Measurements from ENCODE around the gene DHODH. TPM values are rescaled to one million over a fixed set of nuclear protein-coding genes. Genes with fewer than 3 reads are reported as not detected.
"Not testable (repeated sequence)": the region's sequence is repeated elsewhere in the genome, so short reads cannot be mapped to it uniquely, and the experiment has no call there.

The DHODH gene
- total RNA-seq, 2 donors from 2014 or later, result 4.3 to 9.4 TPM

DNA sequence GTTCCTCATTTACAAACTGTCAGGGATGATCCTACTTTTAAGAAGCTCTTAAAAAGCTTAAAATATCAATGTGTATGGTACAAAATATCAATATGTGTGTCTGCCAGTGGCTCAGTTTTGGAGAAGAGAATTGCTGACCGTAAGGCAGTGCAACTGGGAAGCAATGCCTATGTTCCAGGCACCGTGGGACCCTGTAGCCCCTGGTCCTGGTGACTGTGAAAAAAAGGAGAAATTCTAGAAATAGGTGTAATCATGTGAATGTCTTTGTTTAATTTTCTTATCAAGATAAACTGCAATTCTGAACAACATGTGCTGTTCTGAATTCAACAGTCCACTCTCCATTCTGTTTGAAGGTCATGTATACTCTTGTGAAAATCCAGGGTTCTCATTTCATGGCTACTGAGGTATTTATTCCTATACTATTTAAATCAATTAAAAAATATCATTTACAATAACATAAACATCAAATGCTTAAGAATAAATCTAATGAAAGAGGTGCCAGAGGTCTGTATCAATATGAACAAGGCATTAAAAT is 36.3 kb downstream of the DHODH start:
- Histone ChIP-seq H3K27me3 (no peaks in the 10 kb centered on the region), H3K27ac (no peak overlapping the region), H3K9ac (ENCODE audit: low read depth in 2 of 2, low read length in 2 of 2) (no peak overlapping the region), H3K4me3 (no peak overlapping the region), H3K36me3 (no peaks in the 10 kb centered on the region), H3K9me3 (no peaks in the 10 kb centered on the region), H3K4me1 (no peaks in the 10 kb centered on the region)
- no peak for DNase-seq
- intact Hi-C loops (cut with DNase I), result no loop called here
- TF ChIP-seq, protein P1, sequence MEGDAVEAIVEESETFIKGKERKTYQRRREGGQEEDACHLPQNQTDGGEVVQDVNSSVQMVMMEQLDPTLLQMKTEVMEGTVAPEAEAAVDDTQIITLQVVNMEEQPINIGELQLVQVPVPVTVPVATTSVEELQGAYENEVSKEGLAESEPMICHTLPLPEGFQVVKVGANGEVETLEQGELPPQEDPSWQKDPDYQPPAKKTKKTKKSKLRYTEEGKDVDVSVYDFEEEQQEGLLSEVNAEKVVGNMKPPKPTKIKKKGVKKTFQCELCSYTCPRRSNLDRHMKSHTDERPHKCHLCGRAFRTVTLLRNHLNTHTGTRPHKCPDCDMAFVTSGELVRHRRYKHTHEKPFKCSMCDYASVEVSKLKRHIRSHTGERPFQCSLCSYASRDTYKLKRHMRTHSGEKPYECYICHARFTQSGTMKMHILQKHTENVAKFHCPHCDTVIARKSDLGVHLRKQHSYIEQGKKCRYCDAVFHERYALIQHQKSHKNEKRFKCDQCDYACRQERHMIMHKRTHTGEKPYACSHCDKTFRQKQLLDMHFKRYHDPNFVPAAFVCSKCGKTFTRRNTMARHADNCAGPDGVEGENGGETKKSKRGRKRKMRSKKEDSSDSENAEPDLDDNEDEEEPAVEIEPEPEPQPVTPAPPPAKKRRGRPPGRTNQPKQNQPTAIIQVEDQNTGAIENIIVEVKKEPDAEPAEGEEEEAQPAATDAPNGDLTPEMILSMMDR (IDR thresholded peaks at IDR 0.05), result no peak

DNA sequence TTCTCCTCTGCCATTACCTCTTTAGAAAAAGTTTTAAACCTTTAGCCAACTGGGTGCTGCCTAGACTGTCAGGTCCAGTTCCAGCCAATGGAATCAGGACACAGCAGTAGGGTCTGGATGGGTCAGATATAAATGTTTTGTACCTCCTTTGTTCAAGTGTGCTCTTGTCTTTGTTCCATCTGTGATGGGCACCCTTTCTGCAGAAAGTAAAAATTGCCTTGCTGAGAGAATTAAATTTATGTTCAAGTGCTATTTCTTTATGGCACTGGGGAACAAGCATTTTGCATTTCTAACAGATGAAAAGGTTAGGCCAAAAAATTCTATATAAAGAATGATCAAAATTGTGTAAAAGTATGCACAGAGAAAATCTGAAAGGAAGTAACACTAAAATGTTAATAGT is 40.6 kb downstream of the DHODH start:
- H3K27ac ChIP-seq, result no peak overlapping the region

DNA sequence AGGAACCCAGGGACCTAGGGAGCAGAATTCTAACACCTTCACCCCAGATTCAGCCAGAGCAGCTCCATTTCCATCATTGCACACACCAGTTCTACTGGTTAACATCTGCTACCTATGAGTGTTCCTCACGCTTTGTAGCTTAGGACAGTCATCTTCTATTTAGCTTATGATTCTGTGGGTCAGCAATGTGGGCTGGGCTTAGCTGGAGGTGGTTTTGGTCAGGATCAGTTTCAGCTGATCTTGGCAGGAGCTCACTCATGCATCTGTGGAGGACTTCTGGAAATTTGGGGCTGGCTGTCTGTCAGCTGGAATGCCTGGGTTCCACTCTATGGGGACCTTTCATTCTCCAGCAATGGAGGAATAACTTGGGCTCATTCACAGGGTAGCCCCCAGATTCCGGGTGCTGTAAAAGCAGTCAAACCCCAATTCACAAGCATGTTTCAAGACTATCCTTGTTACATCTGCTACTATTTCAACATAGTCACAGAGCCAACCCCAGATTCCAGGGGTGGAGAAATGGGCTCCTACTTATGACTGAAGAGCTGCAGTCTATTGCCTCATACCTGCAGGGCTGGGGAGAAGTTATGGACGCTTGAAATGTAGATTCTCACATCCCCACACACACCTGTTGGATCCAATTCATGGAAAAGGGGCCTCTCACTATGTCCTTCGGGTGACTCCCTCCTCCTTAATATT is 42.4 kb downstream of the DHODH start:
- H3K27me3 ChIP-seq, result no peaks in the 10 kb centered on the region
- H3K9me3 ChIP-seq, result no peaks in the 10 kb centered on the region
- no peaks in the 10 kb centered on the region for H3K4me1 ChIP-seq
- no peak overlapping the region for H3K4me3 ChIP-seq
- no peaks in the 10 kb centered on the region for H3K36me3 ChIP-seq
- intact Hi-C loops (cut with DNase I), result no loop called here
- TF ChIP-seq, protein P1 (IDR thresholded peaks at IDR 0.05), result no peak
- H3K9ac ChIP-seq (ENCODE audit: low read depth in 2 of 2, low read length in 2 of 2), result no peak overlapping the region
- no peak overlapping the region for H3K27ac ChIP-seq
- DNase-seq, result no peak

More for the DNA sequence above, 40.6 kb downstream of the DHODH start:
- H3K9me3 ChIP-seq, result no peaks in the 10 kb centered on the region
- no peaks in the 10 kb centered on the region for H3K36me3 ChIP-seq
- H3K4me3 ChIP-seq, result no peak overlapping the region
- no peaks in the 10 kb centered on the region for H3K27me3 ChIP-seq
- intact Hi-C loops (cut with DNase I), result no loop called here
- H3K9ac ChIP-seq (ENCODE audit: low read depth in 2 of 2, low read length in 2 of 2), result no peak overlapping the region
- TF ChIP-seq, protein P1 (IDR thresholded peaks at IDR 0.05), result no peak
- no peak for DNase-seq
- no peaks in the 10 kb centered on the region for H3K4me1 ChIP-seq

DNA sequence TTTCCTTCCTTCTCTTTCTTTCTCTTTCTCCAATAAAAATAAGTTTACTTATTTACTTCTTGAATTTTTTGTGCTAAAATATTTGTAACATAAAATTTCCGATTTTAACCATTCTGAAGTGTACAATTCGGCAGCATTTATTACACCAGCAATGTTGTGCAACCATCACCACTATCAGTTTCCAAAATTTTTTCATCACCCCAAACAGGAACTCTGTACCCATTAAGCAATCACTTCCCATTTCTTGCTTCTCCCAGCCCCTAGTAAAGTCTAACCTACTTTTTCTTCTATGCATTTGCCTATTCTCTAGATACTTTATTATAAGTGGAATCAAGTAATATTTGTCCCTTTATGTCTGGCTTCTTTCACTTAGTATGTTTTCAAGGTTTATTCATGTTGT is 43.3 kb downstream of the DHODH start:
- intact Hi-C loops (cut with DNase I), result no loop called here
- H3K27me3 ChIP-seq, result no peaks in the 10 kb centered on the region
- no peaks in the 10 kb centered on the region for H3K4me1 ChIP-seq
- no peak overlapping the region for H3K27ac ChIP-seq
- no peaks in the 10 kb centered on the region for H3K9me3 ChIP-seq
- DNase-seq, result no peak
- no peak overlapping the region for H3K4me3 ChIP-seq
- no peak overlapping the region for H3K9ac ChIP-seq (ENCODE audit: low read depth in 2 of 2, low read length in 2 of 2)
- no peaks in the 10 kb centered on the region for H3K36me3 ChIP-seq
- TF ChIP-seq, protein P1 (IDR thresholded peaks at IDR 0.05), result no peak

DNA sequence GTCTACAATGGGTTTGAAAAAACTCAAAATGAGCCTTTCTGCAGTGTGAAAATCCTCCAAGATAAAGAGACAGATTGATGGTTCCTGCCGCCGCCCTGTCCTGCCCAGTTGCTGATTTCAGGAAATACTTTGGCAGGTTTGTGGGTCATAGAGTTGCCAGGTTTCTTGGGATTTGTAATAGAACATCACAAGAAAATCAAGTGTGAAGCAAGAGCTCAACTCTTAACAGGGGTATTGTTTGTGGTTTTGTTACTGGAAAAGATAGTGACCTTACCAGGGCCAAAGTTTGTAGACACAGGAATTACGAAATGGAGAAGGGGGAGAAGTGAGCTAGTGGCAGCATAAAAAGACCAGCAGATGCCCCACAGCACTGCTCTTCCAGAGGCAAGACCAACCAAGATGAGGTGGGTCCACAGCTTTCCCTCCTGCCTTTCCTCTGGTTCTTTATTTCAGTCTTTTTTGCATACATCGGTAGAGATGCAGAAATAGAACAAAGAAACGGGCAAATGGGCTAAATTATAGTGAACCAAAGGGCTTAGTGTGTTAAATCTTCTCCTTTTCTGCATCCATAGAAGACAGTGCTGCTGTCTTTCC is 45.8 kb downstream of the DHODH start, which contains the start of gene HP:
HP (plus strand) TSS at position 252 of the 594 bp plus-strand sequence; CDS start at position 400, 148 bp downstream.
- intact Hi-C loops (cut with DNase I); DNase-seq; H3K27me3 ChIP-seq; H3K4me3 ChIP-seq; H3K9me3 ChIP-seq; H3K27ac ChIP-seq; H3K9ac ChIP-seq (ENCODE audit: low read depth in 2 of 2, low read length in 2 of 2); H3K4me1 ChIP-seq; H3K36me3 ChIP-seq: not testable (repeated sequence)

DNA sequence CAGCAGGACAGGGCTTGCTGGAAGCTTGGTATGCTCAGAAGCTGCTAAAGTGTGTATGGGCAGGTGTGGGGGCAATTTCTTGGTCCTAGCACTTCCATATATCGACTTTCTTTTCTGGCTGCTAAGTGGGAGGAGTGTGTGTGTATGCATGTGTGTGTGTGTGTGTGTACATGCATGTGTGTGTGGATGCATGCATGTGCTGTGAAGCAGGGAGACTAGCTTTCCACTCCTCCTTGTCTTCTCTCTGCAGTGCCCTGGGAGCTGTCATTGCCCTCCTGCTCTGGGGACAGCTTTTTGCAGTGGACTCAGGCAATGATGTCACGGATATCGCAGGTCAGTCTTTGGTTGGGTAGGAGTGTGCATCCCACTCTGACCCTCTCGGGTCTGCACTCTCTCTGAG is 47.4 kb downstream of the DHODH start:
- DNase-seq, result no peak
- Histone ChIP-seq H3K27me3 (no peaks in the 10 kb centered on the region), H3K9ac (ENCODE audit: low read depth in 2 of 2, low read length in 2 of 2) (no peak overlapping the region), H3K9me3 (no peaks in the 10 kb centered on the region), H3K4me1 (no peaks in the 10 kb centered on the region), H3K4me3 (no peak overlapping the region), H3K27ac (no peak overlapping the region), H3K36me3 (no peaks in the 10 kb centered on the region)
- TF ChIP-seq, protein P1 (IDR thresholded peaks at IDR 0.05), result no peak
- intact Hi-C loops (cut with DNase I), result no loop called here

DNA sequence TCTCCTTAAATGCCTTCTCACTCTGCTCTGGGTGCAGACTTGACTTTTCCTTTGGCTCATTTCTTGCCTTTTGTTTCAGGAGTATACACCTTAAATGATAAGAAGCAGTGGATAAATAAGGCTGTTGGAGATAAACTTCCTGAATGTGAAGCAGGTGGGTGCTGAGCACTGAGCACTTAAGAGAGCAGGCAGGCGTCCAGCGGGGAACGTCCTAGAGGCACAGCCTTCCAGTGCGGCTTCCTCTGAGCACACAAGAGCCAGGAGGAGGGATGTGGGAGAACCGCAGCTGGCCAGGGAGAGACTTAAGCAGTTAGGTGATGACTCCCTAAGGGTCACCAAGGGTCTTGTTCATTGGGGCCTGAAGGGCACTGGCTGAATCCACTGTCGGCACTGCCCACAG is 48.8 kb downstream of the DHODH start:
- H3K27ac ChIP-seq; H3K36me3 ChIP-seq; H3K27me3 ChIP-seq; H3K4me1 ChIP-seq; intact Hi-C loops (cut with DNase I); H3K9me3 ChIP-seq; DNase-seq; H3K4me3 ChIP-seq; H3K9ac ChIP-seq (ENCODE audit: low read depth in 2 of 2, low read length in 2 of 2): not testable (repeated sequence)

DNA sequence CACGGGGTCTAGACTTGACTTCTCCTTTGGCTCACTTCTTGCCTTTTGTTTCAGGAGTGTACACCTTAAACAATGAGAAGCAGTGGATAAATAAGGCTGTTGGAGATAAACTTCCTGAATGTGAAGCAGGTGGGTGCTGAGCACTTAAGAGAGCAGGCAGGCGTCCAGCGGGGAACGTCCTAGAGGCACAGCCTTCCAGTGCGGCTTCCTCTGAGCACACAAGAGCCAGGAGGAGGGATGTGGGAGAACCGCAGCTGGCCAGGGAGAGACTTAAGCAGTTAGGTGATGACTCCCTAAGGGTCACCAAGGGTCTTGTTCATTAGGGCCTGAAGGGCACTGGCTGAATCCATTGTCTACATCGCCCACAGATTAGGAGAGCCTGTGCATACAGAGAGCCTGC is 50.5 kb downstream of the DHODH start:
- H3K36me3 ChIP-seq; H3K27ac ChIP-seq; H3K27me3 ChIP-seq; DNase-seq; H3K4me3 ChIP-seq; H3K4me1 ChIP-seq; H3K9ac ChIP-seq (ENCODE audit: low read depth in 2 of 2, low read length in 2 of 2); H3K9me3 ChIP-seq; intact Hi-C loops (cut with DNase I): not testable (repeated sequence)

Measured in colonic mucosa (tissue), 4 donors.